ENCODE data around the gene PLPPR3. TPM values are rescaled to one million over a fixed set of nuclear protein-coding genes. Genes with fewer than 3 reads are reported as not detected.

Gene PLPPR3
- total RNA-seq, 1 experiment from 2014 or later, result not detected

DNA sequence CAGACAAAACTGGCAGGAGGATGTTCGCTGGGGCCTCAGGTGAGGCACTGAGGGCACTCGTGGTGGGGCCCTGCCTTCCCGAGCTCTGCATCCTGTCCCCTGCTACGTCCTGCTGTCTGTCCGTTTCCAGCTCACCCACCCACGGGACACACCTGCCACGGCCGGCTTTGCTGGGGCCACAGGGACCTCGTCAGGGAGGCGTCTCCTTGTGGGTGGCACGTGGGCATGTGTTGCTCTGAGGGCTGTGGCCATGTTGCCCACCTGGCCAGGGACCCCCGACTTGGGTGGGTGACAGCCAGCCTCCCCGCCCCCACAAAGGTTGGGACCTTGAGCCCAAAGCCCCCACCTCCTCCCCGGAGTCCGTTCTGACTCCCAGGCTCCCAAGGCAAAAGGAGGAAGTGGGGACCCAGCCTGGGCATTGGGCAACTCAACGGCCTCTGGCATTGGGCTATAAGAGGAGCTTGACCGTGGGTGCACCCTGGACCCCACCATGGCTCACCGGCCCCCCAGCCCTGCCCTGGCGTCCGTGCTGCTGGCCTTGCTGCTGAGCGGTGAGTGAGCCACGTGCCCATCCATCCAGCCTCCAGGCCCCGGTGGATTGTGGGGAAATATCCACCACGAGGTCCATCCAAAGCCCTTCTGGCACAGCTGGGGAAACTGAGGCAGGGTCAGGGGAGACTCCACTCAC lies 18.9 kb upstream of the PLPPR3 start, which contains the start of gene PRTN3:
PRTN3 (plus strand) TSS at position 481 of the 688 bp plus-strand sequence; CDS start at position 491, 10 bp downstream.
- Mint-ChIP-seq H3K27me3 (ENCODE audit: unreplicated experiment) (peaks cover 48% of the 10 kb centered on the region), H3K9me3 (ENCODE audit: low read depth, unreplicated experiment) (peaks cover 3% of the 10 kb centered on the region), H3K4me3 (ENCODE audit: low read depth, unreplicated experiment) (no peak within 1 kb of the TSS), H3K27ac (ENCODE audit: unreplicated experiment) (peak within 1 kb of the TSS; percentile 76), H3K36me3 (ENCODE audit: insufficient read depth, unreplicated experiment) (peaks cover 3% of the 10 kb centered on the region), H3K4me1 (ENCODE audit: low read depth, unreplicated experiment) (no peaks in the 10 kb centered on the region)
- no peak for DNase-seq
- CTCF ChIA-PET, result no interaction called here
- no TSS peak for BruUV-seq (replicated peaks)
- no peak for TF ChIP-seq CTCF (IDR thresholded peaks at IDR 0.05; ENCODE audit: unreplicated experiment)
- intact Hi-C loops (cut with micrococcal nuclease; ENCODE audit: unreplicated experiment), result no loop called here

GRCh38 chr19:835210-835810 lies 13.6 kb upstream of the PLPPR3 start:
- TF ChIP-seq CTCF (IDR thresholded peaks at IDR 0.05; ENCODE audit: unreplicated experiment), result no peak
- Mint-ChIP-seq H3K27ac (ENCODE audit: unreplicated experiment) (no peak overlapping the region), H3K4me1 (ENCODE audit: low read depth, unreplicated experiment) (no peaks in the 10 kb centered on the region), H3K4me3 (ENCODE audit: low read depth, unreplicated experiment) (no peak overlapping the region), H3K27me3 (ENCODE audit: unreplicated experiment) (peaks cover 32% of the 10 kb centered on the region), H3K36me3 (ENCODE audit: insufficient read depth, unreplicated experiment) (no peaks in the 10 kb centered on the region), H3K9me3 (ENCODE audit: low read depth, unreplicated experiment) (no peaks in the 10 kb centered on the region)
- no TSS peak for BruUV-seq (replicated peaks)
- no peak for DNase-seq
- CTCF ChIA-PET, result no interaction called here
- intact Hi-C loops (cut with micrococcal nuclease; ENCODE audit: unreplicated experiment), result no loop called here

GRCh38 chr19:834216-834615 lies 12.5 kb upstream of the PLPPR3 start:
- DNase-seq, result no peak
- no peak overlapping the region for H3K4me3 Mint-ChIP-seq (ENCODE audit: low read depth, unreplicated experiment)
- no peak for TF ChIP-seq CTCF (IDR thresholded peaks at IDR 0.05; ENCODE audit: unreplicated experiment)
- no peak overlapping the region for H3K27ac Mint-ChIP-seq (ENCODE audit: unreplicated experiment)
- intact Hi-C loops (cut with micrococcal nuclease; ENCODE audit: unreplicated experiment), result no loop called here
- no peaks in the 10 kb centered on the region for H3K9me3 Mint-ChIP-seq (ENCODE audit: low read depth, unreplicated experiment)
- no peaks in the 10 kb centered on the region for H3K4me1 Mint-ChIP-seq (ENCODE audit: low read depth, unreplicated experiment)
- peaks cover 43% of the 10 kb centered on the region for H3K27me3 Mint-ChIP-seq (ENCODE audit: unreplicated experiment)
- no TSS peak for BruUV-seq (replicated peaks)
- no peaks in the 10 kb centered on the region for H3K36me3 Mint-ChIP-seq (ENCODE audit: insufficient read depth, unreplicated experiment)
- CTCF ChIA-PET, result no interaction called here

DNA sequence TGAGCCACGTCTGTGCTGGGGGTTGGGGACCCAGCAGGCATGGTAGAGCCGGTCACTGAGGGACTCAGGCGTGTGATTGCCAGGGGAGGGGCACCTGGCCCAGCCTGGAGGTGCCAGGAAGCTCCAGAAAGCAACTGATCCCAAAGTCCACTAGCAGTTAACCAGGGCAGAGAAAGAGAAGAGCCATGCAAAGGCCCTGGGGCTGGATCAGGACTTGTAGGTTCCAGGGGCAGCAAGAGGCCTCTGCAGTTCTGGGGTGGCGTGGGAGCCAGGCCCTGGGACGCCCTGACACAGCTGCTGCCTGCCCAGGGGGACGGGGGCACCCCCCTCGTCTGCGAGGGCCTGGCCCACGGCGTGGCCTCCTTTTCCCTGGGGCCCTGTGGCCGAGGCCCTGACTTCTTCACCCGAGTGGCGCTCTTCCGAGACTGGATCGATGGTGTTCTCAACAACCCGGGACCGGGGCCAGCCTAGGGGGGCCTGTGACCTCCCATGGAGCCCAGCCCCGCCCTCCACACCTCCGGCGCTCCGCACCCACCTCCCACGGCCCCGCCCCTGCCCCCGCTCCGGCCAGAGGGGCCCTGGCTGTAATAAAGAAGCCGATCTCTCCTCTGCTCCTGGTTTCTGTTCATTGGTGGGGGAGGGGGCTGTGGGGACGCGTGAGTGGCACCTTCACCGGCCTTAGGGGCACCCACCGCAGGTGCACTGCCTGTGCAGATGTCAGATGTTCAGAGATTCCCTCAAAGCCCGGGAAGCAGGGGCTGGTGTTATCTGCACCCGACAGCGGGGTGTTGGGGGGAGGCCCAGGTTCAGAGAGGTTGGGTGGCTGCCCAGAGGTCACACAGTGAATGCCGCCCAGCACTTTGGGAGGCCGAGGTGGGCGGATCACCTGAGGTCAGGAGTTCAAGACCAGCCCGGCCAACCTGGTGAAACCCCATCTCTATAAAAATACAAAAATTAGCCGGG lies 9.9 kb upstream of the PLPPR3 start:
- no TSS peak for BruUV-seq (replicated peaks)
- H3K4me1 Mint-ChIP-seq (ENCODE audit: low read depth, unreplicated experiment), result no peaks in the 10 kb centered on the region
- no peak for DNase-seq
- no peaks in the 10 kb centered on the region for H3K9me3 Mint-ChIP-seq (ENCODE audit: low read depth, unreplicated experiment)
- H3K36me3 Mint-ChIP-seq (ENCODE audit: insufficient read depth, unreplicated experiment), result no peaks in the 10 kb centered on the region
- CTCF ChIA-PET, result no interaction called here
- H3K27me3 Mint-ChIP-seq (ENCODE audit: unreplicated experiment), result peaks cover 54% of the 10 kb centered on the region
- no peak overlapping the region for H3K27ac Mint-ChIP-seq (ENCODE audit: unreplicated experiment)
- TF ChIP-seq CTCF (IDR thresholded peaks at IDR 0.05; ENCODE audit: unreplicated experiment), result no peak
- no peak overlapping the region for H3K4me3 Mint-ChIP-seq (ENCODE audit: low read depth, unreplicated experiment)
- intact Hi-C loops (cut with micrococcal nuclease; ENCODE audit: unreplicated experiment), result no loop called here
